ENCODE results near the gene GLRA1. TPM values are rescaled to one million over a fixed set of nuclear protein-coding genes. Genes with fewer than 3 reads are reported as not detected.

Gene GLRA1
- total and polyA plus RNA-seq, 8 donors: 0.08 to 1.1 (median 0.76) TPM; not detected in 2

DNA sequence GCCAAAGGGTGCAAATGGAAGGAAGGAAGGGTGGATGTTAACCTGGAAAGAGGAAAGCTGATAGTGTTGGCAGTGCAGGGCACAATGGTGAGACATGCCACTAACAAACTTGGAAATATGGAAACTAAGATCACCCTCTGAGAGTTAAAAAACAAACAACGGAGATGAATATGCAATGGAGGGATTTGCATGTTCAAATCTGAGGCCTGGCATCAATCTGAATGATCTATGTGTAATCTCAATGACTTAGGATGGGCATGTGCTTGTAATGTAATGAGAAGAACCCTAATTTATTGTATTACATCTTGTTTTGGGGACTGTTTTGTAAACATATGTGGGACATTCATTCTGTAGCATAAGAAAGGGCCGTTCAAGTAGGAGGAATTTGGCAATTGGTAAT lies 54.4 kb downstream of the GLRA1 start:
- WGBS, 2 donors: 69 to 75% methylated on average over 2 of the region's 2 CpGs
- intact Hi-C loops (cut with DNase I): no loop called here
- DNase-seq (no peak), FAIRE-seq (no peak), ATAC-seq (no peak)
- Histone ChIP-seq H3K9me3 (no peaks in the 10 kb centered on the region), H3K4me3 (no peak overlapping the region), H3K4me1 (no peaks in the 10 kb centered on the region), H3K36me3 (no peaks in the 10 kb centered on the region), H3K27ac (no peak overlapping the region), H3K27me3 (no peaks in the 10 kb centered on the region)
- TF ChIP-seq, protein P1, sequence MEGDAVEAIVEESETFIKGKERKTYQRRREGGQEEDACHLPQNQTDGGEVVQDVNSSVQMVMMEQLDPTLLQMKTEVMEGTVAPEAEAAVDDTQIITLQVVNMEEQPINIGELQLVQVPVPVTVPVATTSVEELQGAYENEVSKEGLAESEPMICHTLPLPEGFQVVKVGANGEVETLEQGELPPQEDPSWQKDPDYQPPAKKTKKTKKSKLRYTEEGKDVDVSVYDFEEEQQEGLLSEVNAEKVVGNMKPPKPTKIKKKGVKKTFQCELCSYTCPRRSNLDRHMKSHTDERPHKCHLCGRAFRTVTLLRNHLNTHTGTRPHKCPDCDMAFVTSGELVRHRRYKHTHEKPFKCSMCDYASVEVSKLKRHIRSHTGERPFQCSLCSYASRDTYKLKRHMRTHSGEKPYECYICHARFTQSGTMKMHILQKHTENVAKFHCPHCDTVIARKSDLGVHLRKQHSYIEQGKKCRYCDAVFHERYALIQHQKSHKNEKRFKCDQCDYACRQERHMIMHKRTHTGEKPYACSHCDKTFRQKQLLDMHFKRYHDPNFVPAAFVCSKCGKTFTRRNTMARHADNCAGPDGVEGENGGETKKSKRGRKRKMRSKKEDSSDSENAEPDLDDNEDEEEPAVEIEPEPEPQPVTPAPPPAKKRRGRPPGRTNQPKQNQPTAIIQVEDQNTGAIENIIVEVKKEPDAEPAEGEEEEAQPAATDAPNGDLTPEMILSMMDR (IDR thresholded peaks at IDR 0.05): no peak

DNA sequence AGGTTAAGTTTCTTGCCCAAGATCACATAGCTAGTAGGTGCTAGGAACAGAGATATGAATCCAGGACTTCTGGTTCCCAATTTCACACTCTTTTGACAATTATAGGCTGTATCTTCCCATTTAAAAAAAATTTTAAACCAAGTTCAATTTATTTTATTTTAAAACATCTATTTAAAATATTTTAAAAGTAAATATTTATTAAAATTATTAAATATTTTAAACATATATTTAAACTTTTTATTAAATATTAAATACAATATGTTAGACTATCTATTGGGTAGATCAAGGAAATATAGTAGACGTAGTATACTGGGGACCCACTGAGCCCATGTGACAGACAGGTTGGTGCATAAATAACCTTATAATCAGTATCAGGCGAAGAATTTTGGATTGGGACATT lies 54.8 kb downstream of the GLRA1 start:
- no peak for FAIRE-seq
- no peak overlapping the region for H3K27ac ChIP-seq
- WGBS, 2 donors: 74 to 76% methylated on average over 2 of the region's 2 CpGs

DNA sequence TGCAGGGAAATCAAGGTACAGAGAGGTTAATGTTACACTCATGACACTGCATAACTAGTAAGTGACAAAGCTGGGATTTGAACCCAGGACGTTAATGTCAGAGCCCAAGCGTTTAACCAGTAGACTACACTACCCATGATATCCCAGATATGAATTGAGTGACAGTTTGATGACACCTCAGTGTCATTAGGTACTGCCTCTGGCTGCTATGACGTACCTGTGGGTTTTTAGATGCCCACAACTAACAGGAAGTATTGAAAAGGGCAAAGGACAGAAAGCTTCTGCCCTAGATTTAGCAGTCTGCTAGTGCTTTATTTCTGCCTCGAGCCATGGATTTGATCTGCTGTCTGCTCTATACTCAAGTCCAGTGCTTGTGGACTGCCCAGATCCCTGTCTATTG lies 56.2 kb downstream of the GLRA1 start:
- Histone ChIP-seq H3K9me3 (no peaks in the 10 kb centered on the region), H3K4me1 (no peaks in the 10 kb centered on the region), H3K36me3 (no peaks in the 10 kb centered on the region), H3K27me3 (no peaks in the 10 kb centered on the region), H3K4me3 (no peak overlapping the region), H3K27ac (no peak overlapping the region)
- WGBS, 2 donors: 62 to 78% methylated on average over 4 of the region's 4 CpGs
- TF ChIP-seq, protein P1 (IDR thresholded peaks at IDR 0.05): no peak
- ATAC-seq: no peak
- DNase-seq: no peak
- FAIRE-seq: no peak
- intact Hi-C loops (cut with DNase I): no loop called here

More for the DNA sequence above, 54.8 kb downstream of the GLRA1 start:
- no peaks in the 10 kb centered on the region for H3K27me3 ChIP-seq
- no peaks in the 10 kb centered on the region for H3K4me1 ChIP-seq
- no peaks in the 10 kb centered on the region for H3K36me3 ChIP-seq
- ATAC-seq: no peak
- intact Hi-C loops (cut with DNase I): no loop called here
- no peak overlapping the region for H3K4me3 ChIP-seq
- TF ChIP-seq, protein P1 (IDR thresholded peaks at IDR 0.05): no peak
- DNase-seq: no peak
- H3K9me3 ChIP-seq: no peaks in the 10 kb centered on the region

DNA sequence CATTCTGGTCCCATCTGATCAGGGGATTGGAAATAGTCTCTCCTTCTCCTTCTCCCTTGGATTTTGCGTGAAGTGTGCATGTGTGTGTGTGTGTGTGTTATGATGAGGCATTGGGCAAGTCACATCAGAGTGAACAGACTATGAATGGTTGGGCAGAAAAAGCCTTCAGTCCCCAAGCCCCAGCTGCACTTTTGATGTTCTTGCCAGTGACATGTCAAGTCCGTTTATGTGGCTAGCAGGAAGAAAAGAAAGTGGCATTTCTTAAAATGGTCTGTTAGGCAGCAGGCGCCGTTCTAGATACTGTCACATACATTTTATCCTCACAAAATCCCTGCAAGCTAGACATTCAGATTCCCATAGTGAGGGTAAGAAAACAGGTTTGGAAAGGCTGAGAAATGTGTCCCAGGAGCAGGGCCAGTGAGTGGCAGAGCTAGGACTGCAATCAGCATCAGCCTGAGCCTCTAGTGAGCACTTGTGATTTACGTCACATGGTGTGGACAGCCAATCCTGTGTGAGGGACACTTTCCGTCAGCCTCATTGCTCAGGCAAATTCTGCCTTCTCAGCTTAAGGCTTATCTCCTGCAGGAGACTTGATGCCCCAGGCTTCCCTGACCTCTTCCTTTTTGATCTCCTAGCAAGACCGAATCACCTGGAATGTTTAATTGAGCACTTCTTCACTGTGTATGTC lies 60.4 kb downstream of the GLRA1 start:
- WGBS, 2 donors: 68 to 83% methylated on average over 7 of the region's 7 CpGs
- no peaks in the 10 kb centered on the region for H3K4me1 ChIP-seq
- no peak for ATAC-seq
- H3K27me3 ChIP-seq: no peaks in the 10 kb centered on the region
- intact Hi-C loops (cut with DNase I): no loop called here
- no peaks in the 10 kb centered on the region for H3K36me3 ChIP-seq
- no peak for DNase-seq
- TF ChIP-seq, protein P1 (IDR thresholded peaks at IDR 0.05): no peak
- no peaks in the 10 kb centered on the region for H3K9me3 ChIP-seq
- H3K27ac ChIP-seq: no peak overlapping the region
- no peak overlapping the region for H3K4me3 ChIP-seq
- FAIRE-seq: no peak

DNA sequence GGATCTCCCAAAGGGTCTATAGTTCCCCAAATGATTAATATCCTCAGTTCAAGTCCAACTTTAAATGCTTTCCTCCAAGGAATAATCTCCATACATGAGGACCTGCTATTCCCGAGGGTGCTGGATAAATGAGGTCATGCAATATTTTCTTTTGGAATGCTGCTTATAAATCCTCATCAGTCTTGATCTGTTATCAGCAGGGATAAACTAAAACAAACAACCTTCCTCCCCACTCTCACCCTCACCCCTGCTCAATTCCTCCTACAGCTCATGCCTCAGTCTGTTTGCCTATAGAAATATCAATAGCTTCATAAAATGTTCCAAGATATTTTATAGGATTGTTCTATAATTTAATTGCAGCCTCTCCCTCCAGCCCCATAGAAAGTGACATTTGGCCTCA lies 61.1 kb downstream of the GLRA1 start:
- TF ChIP-seq, protein P1 (IDR thresholded peaks at IDR 0.05): no peak
- Histone ChIP-seq H3K4me3 (no peak overlapping the region), H3K27ac (no peak overlapping the region), H3K9me3 (no peaks in the 10 kb centered on the region), H3K36me3 (no peaks in the 10 kb centered on the region), H3K27me3 (no peaks in the 10 kb centered on the region), H3K4me1 (no peaks in the 10 kb centered on the region)
- DNase-seq: no peak
- WGBS, 2 donors: 40 to 54% methylated on average over 1 of the region's 1 CpG
- no peak for FAIRE-seq
- ATAC-seq: no peak
- intact Hi-C loops (cut with DNase I): no loop called here

Data from pancreas (tissue), 10 donors.